Measurements from ENCODE around the gene PTH1R. TPM values are rescaled to one million over a fixed set of nuclear protein-coding genes. Genes with fewer than 3 reads are reported as not detected.

The PTH1R gene
- total RNA-seq, 1 donor from 2014 or later: 15.4 TPM

DNA sequence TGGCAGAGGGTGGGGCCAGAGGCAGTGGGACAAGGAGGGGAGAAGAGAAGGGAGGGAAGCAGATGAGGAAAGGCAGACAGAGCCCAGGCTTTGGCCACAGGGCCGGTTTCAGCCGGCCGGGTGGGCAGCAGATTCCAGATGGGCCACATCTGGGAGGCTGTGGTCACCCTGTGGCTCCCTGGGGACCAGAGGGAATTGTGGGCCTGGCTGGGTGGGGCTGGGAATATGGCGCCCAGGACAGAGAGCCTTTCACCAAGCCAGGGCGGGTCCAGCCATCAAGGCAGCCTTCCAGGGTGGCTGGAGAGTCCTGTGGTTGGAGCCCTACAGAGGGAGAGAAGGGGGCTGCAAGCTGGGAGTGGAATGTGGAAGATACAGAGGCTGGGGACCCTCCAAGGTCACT, 18.9 kb downstream of the PTH1R start:
- no peaks in the 10 kb centered on the region for H3K27me3 Mint-ChIP-seq (ENCODE audit: unreplicated experiment)
- no peak overlapping the region for H3K4me3 Mint-ChIP-seq (ENCODE audit: unreplicated experiment)
- H3K27ac Mint-ChIP-seq (ENCODE audit: unreplicated experiment): no peak overlapping the region
- DNase-seq (ENCODE audit: extremely low spot score, unreplicated experiment): no peak
- no peaks in the 10 kb centered on the region for H3K36me3 Mint-ChIP-seq (ENCODE audit: unreplicated experiment)
- no peaks in the 10 kb centered on the region for H3K9me3 Mint-ChIP-seq (ENCODE audit: unreplicated experiment)
- TF ChIP-seq, protein P1, sequence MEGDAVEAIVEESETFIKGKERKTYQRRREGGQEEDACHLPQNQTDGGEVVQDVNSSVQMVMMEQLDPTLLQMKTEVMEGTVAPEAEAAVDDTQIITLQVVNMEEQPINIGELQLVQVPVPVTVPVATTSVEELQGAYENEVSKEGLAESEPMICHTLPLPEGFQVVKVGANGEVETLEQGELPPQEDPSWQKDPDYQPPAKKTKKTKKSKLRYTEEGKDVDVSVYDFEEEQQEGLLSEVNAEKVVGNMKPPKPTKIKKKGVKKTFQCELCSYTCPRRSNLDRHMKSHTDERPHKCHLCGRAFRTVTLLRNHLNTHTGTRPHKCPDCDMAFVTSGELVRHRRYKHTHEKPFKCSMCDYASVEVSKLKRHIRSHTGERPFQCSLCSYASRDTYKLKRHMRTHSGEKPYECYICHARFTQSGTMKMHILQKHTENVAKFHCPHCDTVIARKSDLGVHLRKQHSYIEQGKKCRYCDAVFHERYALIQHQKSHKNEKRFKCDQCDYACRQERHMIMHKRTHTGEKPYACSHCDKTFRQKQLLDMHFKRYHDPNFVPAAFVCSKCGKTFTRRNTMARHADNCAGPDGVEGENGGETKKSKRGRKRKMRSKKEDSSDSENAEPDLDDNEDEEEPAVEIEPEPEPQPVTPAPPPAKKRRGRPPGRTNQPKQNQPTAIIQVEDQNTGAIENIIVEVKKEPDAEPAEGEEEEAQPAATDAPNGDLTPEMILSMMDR (IDR thresholded peaks at IDR 0.05): no peak
- H3K4me1 Mint-ChIP-seq (ENCODE audit: unreplicated experiment): peaks cover 23% of the 10 kb centered on the region

DNA sequence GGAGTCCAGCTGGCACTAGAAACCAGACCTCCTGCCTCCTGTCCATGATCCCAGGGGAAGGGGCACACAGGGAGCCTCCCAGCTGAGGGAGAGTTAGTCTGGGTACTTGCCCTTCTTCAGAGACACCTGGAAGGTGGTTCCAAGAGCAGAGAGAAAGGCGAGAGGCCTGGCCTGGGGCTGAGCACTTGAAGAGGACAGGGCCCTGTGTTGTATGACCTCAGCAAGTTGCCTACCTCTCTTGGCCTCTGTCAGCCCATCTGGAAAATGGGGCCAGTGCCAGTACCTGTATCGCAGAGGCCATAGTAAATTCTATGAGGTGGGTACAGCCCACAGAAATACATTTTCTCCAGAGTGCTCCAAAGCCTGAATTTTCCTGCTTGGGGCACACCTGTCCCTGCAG, 19.5 kb downstream of the PTH1R start:
- no peaks in the 10 kb centered on the region for H3K27me3 Mint-ChIP-seq (ENCODE audit: unreplicated experiment)
- H3K9me3 Mint-ChIP-seq (ENCODE audit: unreplicated experiment): no peaks in the 10 kb centered on the region
- H3K4me1 Mint-ChIP-seq (ENCODE audit: unreplicated experiment): peaks cover 21% of the 10 kb centered on the region
- no peak overlapping the region for H3K4me3 Mint-ChIP-seq (ENCODE audit: unreplicated experiment)
- H3K36me3 Mint-ChIP-seq (ENCODE audit: unreplicated experiment): no peaks in the 10 kb centered on the region
- TF ChIP-seq, protein P1 (IDR thresholded peaks at IDR 0.05): no peak
- no peak overlapping the region for H3K27ac Mint-ChIP-seq (ENCODE audit: unreplicated experiment)
- DNase-seq (ENCODE audit: extremely low spot score, unreplicated experiment): no peak

DNA sequence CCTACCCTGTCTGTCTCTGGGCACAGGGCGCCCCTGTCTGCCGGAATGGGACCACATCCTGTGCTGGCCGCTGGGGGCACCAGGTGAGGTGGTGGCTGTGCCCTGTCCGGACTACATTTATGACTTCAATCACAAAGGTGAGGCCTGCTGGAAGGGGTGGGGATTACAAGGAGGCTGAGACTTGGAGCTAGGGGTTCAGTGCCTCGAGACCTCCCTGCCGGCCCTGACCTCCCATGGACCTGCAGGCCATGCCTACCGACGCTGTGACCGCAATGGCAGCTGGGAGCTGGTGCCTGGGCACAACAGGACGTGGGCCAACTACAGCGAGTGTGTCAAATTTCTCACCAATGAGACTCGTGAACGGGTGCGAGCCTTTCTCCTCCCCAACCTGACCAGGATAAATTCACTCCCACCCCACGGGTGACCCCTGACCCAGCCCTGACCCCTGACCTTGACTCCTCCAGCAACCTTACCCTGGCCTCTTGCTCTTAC, 20.4 kb downstream of the PTH1R start:
- Mint-ChIP-seq H3K27ac (ENCODE audit: unreplicated experiment) (no peak overlapping the region), H3K36me3 (ENCODE audit: unreplicated experiment) (no peaks in the 10 kb centered on the region), H3K4me3 (ENCODE audit: unreplicated experiment) (no peak overlapping the region), H3K9me3 (ENCODE audit: unreplicated experiment) (no peaks in the 10 kb centered on the region), H3K4me1 (ENCODE audit: unreplicated experiment) (peaks cover 13% of the 10 kb centered on the region), H3K27me3 (ENCODE audit: unreplicated experiment) (no peaks in the 10 kb centered on the region)
- TF ChIP-seq, protein P1 (IDR thresholded peaks at IDR 0.05): no peak
- DNase-seq (ENCODE audit: extremely low spot score, unreplicated experiment): no peak

DNA sequence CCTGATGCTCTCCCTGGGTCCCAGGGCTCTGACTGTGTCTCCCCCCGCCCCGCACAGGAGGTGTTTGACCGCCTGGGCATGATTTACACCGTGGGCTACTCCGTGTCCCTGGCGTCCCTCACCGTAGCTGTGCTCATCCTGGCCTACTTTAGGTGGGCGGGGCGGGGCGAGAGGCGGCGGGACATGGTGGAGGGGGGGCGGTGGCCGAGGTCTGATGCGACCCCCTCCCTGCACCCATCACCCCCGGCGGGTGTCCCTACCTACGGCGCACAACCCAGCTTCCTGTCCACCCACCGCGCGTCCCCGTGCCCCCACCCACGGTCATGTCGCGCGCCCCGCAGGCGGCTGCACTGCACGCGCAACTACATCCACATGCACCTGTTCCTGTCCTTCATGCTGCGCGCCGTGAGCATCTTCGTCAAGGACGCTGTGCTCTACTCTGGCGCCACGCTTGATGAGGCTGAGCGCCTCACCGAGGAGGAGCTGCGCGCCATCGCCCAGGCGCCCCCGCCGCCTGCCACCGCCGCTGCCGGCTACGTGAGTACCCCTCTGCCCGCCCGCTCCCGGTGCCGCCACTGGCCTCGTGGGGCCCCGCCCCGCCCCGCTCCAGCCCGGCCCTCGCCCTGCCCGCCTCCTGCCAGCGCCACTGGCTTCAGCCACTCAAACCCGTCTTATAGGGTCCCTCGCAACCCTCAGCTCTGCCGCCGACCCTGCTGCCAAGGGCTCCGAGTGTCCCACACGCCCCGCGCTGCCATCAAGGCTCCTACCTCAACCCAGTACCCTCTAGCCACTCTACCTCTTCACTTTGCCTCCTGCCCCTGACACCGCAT, 21.0 kb downstream of the PTH1R start:
- H3K9me3 Mint-ChIP-seq (ENCODE audit: unreplicated experiment): no peaks in the 10 kb centered on the region
- no peaks in the 10 kb centered on the region for H3K27me3 Mint-ChIP-seq (ENCODE audit: unreplicated experiment)
- no peak for DNase-seq (ENCODE audit: extremely low spot score, unreplicated experiment)
- H3K36me3 Mint-ChIP-seq (ENCODE audit: unreplicated experiment): no peaks in the 10 kb centered on the region
- no peak overlapping the region for H3K4me3 Mint-ChIP-seq (ENCODE audit: unreplicated experiment)
- peaks cover 8% of the 10 kb centered on the region for H3K4me1 Mint-ChIP-seq (ENCODE audit: unreplicated experiment)
- TF ChIP-seq, protein P1 (IDR thresholded peaks at IDR 0.05): no peak
- no peak overlapping the region for H3K27ac Mint-ChIP-seq (ENCODE audit: unreplicated experiment)

DNA sequence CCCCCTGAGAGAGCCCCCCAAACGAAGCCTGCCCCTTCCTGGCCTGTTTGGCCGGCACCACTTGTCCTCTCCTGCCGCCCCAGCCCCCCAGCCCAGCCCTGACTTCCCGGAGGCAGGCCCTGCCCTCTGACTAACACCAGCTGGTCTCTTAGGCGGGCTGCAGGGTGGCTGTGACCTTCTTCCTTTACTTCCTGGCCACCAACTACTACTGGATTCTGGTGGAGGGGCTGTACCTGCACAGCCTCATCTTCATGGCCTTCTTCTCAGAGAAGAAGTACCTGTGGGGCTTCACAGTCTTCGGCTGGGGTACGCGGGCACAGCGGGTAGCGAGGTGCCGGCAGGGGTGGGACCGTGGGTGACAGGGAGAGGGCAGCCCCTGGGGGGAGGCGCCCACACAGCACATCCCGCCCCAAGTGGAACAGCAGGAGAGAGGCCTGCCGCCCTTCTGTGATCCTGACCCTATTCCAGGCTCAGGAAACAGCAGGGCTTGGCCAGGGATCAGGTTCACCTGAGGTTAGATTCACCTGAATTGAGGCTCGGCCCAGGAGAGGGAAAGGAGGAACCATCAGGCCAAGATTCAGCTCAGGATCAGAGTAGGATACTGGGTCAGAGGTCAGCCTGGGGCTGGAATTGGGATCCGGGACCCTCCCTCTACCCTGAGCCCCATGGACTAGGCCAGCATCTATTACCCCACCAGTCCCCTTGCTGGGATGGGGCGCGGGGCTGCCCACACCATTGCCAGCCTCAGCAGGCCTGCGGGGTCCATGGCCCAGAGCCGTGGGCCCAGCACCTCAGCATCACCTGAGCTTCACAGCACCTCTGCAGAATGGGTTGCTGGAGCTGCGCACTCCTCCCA, 21.9 kb downstream of the PTH1R start:
- Mint-ChIP-seq H3K9me3 (ENCODE audit: unreplicated experiment) (no peaks in the 10 kb centered on the region), H3K27me3 (ENCODE audit: unreplicated experiment) (no peaks in the 10 kb centered on the region), H3K27ac (ENCODE audit: unreplicated experiment) (no peak overlapping the region), H3K36me3 (ENCODE audit: unreplicated experiment) (no peaks in the 10 kb centered on the region), H3K4me1 (ENCODE audit: unreplicated experiment) (peaks cover 8% of the 10 kb centered on the region), H3K4me3 (ENCODE audit: unreplicated experiment) (no peak overlapping the region)
- TF ChIP-seq, protein P1 (IDR thresholded peaks at IDR 0.05): no peak
- DNase-seq (ENCODE audit: extremely low spot score, unreplicated experiment): no peak

All from osteocyte (in vitro differentiated cells).